Neural cell (in vitro differentiated cells): ENCODE data around the gene TIAM1. TPM values are rescaled to one million over a fixed set of nuclear protein-coding genes. Genes with fewer than 3 reads are reported as not detected.

Source experiments
- H2AFZ ChIP-seq: fragments of 200-600, 300-800 bp; sonication (generic), shearing (Covaris generic); 2 replicates; pipeline ENCODE4 v1.6.0; 2014; ENCODE audit warnings: low read depth, mild to moderate bottlenecking, antibody characterized with exemption, low read length, moderate library complexity
- H3F3A ChIP-seq: fragments of 200-600 bp; shearing (Covaris generic); 2 replicates; pipeline ENCODE4 v1.6.1; 2016; ENCODE audit warnings: mild to moderate bottlenecking, moderate library complexity, mixed read lengths, antibody characterized with exemption, low read length; ENCODE audit not compliant: insufficient read depth, poor library complexity, severe bottlenecking
- H3K27ac ChIP-seq: fragments of 200-600, 300-800 bp; sonication (generic), shearing (Covaris generic); 2 replicates; pipeline ENCODE4 v1.5.1; 2014; ENCODE audit warnings: mild to moderate bottlenecking, low read length, moderate library complexity
- H3K27me3 ChIP-seq: fragments of 300-800, 200-600 bp; sonication (generic), shearing (Covaris generic); 2 replicates; pipeline ENCODE4 v1.6.0; 2014; ENCODE audit warnings: mild to moderate bottlenecking, low read depth, low read length, moderate library complexity; ENCODE audit not compliant: insufficient read depth
- H3K36me3 ChIP-seq: fragments of 300-800, 200-600 bp; sonication (generic), shearing (Covaris generic); 2 replicates; pipeline ENCODE4 v1.5.1; 2014; ENCODE audit warnings: mild to moderate bottlenecking, antibody characterized with exemption, low read length, moderate library complexity; ENCODE audit not compliant: insufficient read depth
- H3K4me2 ChIP-seq: fragments of 300-800, 200-600 bp; sonication (generic), shearing (Covaris generic); 2 replicates; pipeline ENCODE4 v1.6.0; 2014; ENCODE audit warnings: mild to moderate bottlenecking, low read length
- H3K4me3 ChIP-seq: fragments of 300-800, 200-600 bp; sonication (generic), shearing (Covaris generic); 2 replicates; pipeline ENCODE4 v1.5.1; 2014; ENCODE audit warnings: mild to moderate bottlenecking, low read length, moderate library complexity
- H3K79me2 ChIP-seq: fragments of 200-600 bp; shearing (Covaris generic); replicated peaks from 2 replicates; pipeline ENCODE4 v1.6.0; 2014; ENCODE audit warnings: mild to moderate bottlenecking, low read length, moderate library complexity; ENCODE audit not compliant: insufficient read depth
- H3K9ac ChIP-seq: fragments of 300-800, 200-600 bp; sonication (generic), shearing (Covaris generic); 2 replicates; pipeline ENCODE4 v1.6.1; 2016; ENCODE audit warnings: mild to moderate bottlenecking, low read length, mixed read lengths
- H3K9me2 ChIP-seq: fragments of 200-600 bp; shearing (Covaris generic); 2 replicates; pipeline ENCODE4 v1.6.1; 2016; ENCODE audit warnings: mild to moderate bottlenecking, low read length, mixed read lengths; ENCODE audit not compliant: insufficient read depth
- H3K9me3 ChIP-seq: fragments of 200-600, 300-800 bp; sonication (generic), shearing (Covaris generic); 2 replicates; pipeline ENCODE4 v1.6.1; 2016; ENCODE audit warnings: mild to moderate bottlenecking, mixed run types, low read length, moderate library complexity, mixed read lengths
- H4K20me1 ChIP-seq: fragments of 200-600 bp; shearing (Covaris generic); 2 replicates; pipeline ENCODE4 v1.6.1; 2016; ENCODE audit warnings: mild to moderate bottlenecking, mixed run types; ENCODE audit not compliant: insufficient read depth
- EP300 ChIP-seq: fragments of 450-650 bp; conservative IDR thresholded peaks from 2 replicates; pipeline ENCODE4 v1.6.1; 2014; ENCODE audit warnings: antibody characterized with exemption, mild to moderate bottlenecking, moderate library complexity; ENCODE audit not compliant: poor library complexity, severe bottlenecking
- EZH2 ChIP-seq: fragments of 200-600, 300-800 bp; shearing (Covaris generic), sonication (generic); IDR thresholded peaks from 2 replicates; pipeline ENCODE4 v1.6.1; 2014; ENCODE audit warnings: antibody characterized with exemption, low read length, borderline replicate concordance, mild to moderate bottlenecking; ENCODE audit not compliant: insufficient read depth, poor library complexity, severe bottlenecking
- MXI1 ChIP-seq: fragments of 450-650 bp; conservative IDR thresholded peaks from 2 replicates; pipeline ENCODE4 v1.6.1; 2014; ENCODE audit warnings: antibody characterized with exemption, mild to moderate bottlenecking; ENCODE audit not compliant: poor library complexity, severe bottlenecking
- POLR2AphosphoS5 ChIP-seq: IDR thresholded peaks from 2 replicates; pipeline ENCODE4 v1.6.1; 2012
- RAD21 ChIP-seq: fragments of 450-650 bp; conservative IDR thresholded peaks from 2 replicates; pipeline ENCODE4 v1.6.1; 2014; ENCODE audit warnings: antibody characterized with exemption, mild to moderate bottlenecking, moderate library complexity
- SMC3 ChIP-seq: fragments of 450-650 bp; conservative IDR thresholded peaks from 2 replicates; pipeline ENCODE4 v1.6.1; 2014; ENCODE audit warnings: antibody characterized with exemption, mild to moderate bottlenecking, moderate library complexity; ENCODE audit not compliant: poor library complexity
- TAF1 ChIP-seq: IDR thresholded peaks from 2 replicates; pipeline ENCODE4 v1.6.1; 2012; ENCODE audit warnings: low read depth
- polyA plus RNA-seq: library from polyadenylated mRNA; depleted of rRNA; stranded (reverse); fragments of >200 nt; gene quantifications from 2 replicates; pipeline ENCODE4 v1.2.3, GENCODE V29; 2014
- TF ChIP-seq, protein P1 (sequence below): IDR thresholded peaks from 2 replicates; pipeline ENCODE4 v1.6.1; 2012; ENCODE audit warnings: borderline replicate concordance
- TF ChIP-seq, protein P2 (sequence below): fragments of 450-650 bp; IDR thresholded peaks from 2 replicates; pipeline ENCODE4 v1.5.1; 2014; ENCODE audit warnings: antibody characterized with exemption, mild to moderate bottlenecking, moderate library complexity; ENCODE audit not compliant: poor library complexity, severe bottlenecking

TIAM1 gene
- polyA plus RNA-seq, 1 donor from 2014 or later: 13.2 TPM

DNA sequence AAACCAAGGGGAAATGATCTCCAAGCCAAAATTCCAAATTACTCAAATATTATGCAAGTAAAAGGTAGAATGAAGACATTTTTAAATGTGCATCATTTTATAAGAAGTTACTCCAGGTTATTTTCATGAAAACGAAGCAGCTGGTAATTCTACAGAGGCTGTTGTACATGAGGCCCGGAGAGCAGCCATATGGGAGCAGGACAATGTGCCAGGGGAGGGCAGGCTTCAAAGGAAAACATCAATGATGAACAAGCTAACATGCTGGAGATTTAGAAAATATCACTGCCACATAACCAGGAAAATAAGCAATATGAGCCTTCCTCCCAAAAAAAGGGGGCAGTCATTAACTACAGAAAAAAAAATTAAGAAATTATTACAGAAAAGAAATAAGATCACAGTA, 109.1 kb downstream of the TIAM1 start:
- H3K4me3 ChIP-seq: no peak overlapping the region
- H3K9me2 ChIP-seq: no peaks in the 10 kb centered on the region
- no peak overlapping the region for H3K27ac ChIP-seq
- no peak overlapping the region for H3K4me2 ChIP-seq
- H3F3A ChIP-seq: no peaks in the 10 kb centered on the region
- no peaks in the 10 kb centered on the region for H4K20me1 ChIP-seq
- TF ChIP-seq, protein P1, sequence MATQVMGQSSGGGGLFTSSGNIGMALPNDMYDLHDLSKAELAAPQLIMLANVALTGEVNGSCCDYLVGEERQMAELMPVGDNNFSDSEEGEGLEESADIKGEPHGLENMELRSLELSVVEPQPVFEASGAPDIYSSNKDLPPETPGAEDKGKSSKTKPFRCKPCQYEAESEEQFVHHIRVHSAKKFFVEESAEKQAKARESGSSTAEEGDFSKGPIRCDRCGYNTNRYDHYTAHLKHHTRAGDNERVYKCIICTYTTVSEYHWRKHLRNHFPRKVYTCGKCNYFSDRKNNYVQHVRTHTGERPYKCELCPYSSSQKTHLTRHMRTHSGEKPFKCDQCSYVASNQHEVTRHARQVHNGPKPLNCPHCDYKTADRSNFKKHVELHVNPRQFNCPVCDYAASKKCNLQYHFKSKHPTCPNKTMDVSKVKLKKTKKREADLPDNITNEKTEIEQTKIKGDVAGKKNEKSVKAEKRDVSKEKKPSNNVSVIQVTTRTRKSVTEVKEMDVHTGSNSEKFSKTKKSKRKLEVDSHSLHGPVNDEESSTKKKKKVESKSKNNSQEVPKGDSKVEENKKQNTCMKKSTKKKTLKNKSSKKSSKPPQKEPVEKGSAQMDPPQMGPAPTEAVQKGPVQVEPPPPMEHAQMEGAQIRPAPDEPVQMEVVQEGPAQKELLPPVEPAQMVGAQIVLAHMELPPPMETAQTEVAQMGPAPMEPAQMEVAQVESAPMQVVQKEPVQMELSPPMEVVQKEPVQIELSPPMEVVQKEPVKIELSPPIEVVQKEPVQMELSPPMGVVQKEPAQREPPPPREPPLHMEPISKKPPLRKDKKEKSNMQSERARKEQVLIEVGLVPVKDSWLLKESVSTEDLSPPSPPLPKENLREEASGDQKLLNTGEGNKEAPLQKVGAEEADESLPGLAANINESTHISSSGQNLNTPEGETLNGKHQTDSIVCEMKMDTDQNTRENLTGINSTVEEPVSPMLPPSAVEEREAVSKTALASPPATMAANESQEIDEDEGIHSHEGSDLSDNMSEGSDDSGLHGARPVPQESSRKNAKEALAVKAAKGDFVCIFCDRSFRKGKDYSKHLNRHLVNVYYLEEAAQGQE: no peak
- TF ChIP-seq TAF1 (no peak), EP300 (no peak), POLR2AphosphoS5 (no peak), EZH2 (no peak), RAD21 (no peak), SMC3 (no peak)
- TF ChIP-seq, protein P2, sequence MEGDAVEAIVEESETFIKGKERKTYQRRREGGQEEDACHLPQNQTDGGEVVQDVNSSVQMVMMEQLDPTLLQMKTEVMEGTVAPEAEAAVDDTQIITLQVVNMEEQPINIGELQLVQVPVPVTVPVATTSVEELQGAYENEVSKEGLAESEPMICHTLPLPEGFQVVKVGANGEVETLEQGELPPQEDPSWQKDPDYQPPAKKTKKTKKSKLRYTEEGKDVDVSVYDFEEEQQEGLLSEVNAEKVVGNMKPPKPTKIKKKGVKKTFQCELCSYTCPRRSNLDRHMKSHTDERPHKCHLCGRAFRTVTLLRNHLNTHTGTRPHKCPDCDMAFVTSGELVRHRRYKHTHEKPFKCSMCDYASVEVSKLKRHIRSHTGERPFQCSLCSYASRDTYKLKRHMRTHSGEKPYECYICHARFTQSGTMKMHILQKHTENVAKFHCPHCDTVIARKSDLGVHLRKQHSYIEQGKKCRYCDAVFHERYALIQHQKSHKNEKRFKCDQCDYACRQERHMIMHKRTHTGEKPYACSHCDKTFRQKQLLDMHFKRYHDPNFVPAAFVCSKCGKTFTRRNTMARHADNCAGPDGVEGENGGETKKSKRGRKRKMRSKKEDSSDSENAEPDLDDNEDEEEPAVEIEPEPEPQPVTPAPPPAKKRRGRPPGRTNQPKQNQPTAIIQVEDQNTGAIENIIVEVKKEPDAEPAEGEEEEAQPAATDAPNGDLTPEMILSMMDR: no peak
- no peak overlapping the region for H2AFZ ChIP-seq
- H3K36me3 ChIP-seq: peaks cover 4% of the 10 kb centered on the region
- H3K9me3 ChIP-seq: peaks cover 3% of the 10 kb centered on the region
- no peaks in the 10 kb centered on the region for H3K27me3 ChIP-seq
- no peak overlapping the region for H3K9ac ChIP-seq
- no peaks in the 10 kb centered on the region for H3K79me2 ChIP-seq

DNA sequence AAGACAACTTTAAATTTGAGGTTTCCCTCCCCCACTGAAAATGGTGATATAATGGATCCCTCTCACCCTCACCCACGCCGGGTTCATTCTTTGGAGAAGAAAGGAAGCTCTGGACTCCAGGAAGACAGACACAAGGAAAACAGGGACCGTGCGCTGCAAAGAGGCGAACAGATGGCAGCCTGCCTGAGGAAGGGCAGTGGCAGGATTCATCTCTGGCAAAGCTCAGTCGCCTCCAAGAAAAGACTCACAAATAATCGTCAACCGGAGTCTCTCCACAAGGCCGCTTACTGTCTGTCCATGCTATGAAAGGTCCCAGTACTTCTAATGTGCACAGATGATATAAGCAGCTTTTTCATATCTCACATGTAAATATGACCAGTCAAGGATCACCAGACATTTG, 110.3 kb downstream of the TIAM1 start:
- no peak for TF ChIP-seq EZH2
- no peak for TF ChIP-seq TAF1
- TF ChIP-seq, protein P2: no peak
- TF ChIP-seq RAD21: no peak
- no peak for TF ChIP-seq SMC3
- TF ChIP-seq EP300: no peak
- no peak for TF ChIP-seq MXI1
- no peak for TF ChIP-seq POLR2AphosphoS5
- TF ChIP-seq, protein P1: no peak
- no peaks in the 10 kb centered on the region for H3F3A ChIP-seq
- no peaks in the 10 kb centered on the region for H4K20me1 ChIP-seq
- no peaks in the 10 kb centered on the region for H3K79me2 ChIP-seq
- no peak overlapping the region for H2AFZ ChIP-seq
- H3K9me3 ChIP-seq: no peaks in the 10 kb centered on the region
- H3K36me3 ChIP-seq: no peaks in the 10 kb centered on the region
- no peak overlapping the region for H3K4me2 ChIP-seq
- H3K4me3 ChIP-seq: no peak overlapping the region
- H3K9me2 ChIP-seq: no peaks in the 10 kb centered on the region
- no peak overlapping the region for H3K9ac ChIP-seq
- H3K27ac ChIP-seq: no peak overlapping the region
- no peaks in the 10 kb centered on the region for H3K27me3 ChIP-seq
